ENCODE results near the gene IKZF1.

The IKZF1 gene

GRCh38 chr7:50309721-50310120, 5.2 kb downstream of the IKZF1 start:
- no peak for DNase-seq

DNA sequence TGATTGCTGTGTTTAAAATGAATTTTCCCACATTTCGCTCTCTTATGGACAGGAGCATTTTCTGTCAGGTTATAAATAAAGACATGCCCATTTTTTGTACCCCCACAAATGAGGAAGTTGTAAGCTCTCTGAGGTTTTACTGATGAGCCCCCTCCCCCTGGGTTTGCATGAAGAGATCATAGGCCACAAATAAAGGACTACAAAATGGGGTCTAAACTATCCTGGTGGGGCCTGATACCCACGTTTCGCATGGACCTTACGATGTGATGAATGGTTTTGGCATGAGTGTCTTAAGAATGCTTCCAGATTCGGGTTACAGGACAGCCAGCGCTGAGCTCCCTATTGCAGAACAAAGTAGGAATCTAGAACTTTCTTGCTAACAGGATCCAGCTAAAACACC, 5.8 kb downstream of the IKZF1 start:
- DNase-seq = no peak

DNA sequence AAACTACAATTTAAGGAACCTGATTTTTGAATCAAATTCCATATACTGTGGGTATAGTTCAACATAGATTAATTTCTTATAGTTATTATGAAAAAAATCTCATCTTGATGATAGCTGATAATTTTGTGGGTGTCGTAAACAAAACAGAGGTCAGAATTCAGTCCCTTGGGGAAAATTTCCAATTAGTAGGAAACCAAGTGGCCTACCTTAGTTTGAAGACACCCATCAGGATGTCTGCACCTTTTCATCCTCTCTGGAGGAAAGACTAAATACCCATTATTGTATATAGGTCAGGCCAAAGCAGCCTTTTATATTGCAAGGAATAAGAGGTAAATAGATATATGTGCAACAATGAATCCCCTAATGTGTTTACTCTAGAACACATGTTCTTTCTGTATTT, 6.4 kb downstream of the IKZF1 start:
- no peak for DNase-seq

DNA sequence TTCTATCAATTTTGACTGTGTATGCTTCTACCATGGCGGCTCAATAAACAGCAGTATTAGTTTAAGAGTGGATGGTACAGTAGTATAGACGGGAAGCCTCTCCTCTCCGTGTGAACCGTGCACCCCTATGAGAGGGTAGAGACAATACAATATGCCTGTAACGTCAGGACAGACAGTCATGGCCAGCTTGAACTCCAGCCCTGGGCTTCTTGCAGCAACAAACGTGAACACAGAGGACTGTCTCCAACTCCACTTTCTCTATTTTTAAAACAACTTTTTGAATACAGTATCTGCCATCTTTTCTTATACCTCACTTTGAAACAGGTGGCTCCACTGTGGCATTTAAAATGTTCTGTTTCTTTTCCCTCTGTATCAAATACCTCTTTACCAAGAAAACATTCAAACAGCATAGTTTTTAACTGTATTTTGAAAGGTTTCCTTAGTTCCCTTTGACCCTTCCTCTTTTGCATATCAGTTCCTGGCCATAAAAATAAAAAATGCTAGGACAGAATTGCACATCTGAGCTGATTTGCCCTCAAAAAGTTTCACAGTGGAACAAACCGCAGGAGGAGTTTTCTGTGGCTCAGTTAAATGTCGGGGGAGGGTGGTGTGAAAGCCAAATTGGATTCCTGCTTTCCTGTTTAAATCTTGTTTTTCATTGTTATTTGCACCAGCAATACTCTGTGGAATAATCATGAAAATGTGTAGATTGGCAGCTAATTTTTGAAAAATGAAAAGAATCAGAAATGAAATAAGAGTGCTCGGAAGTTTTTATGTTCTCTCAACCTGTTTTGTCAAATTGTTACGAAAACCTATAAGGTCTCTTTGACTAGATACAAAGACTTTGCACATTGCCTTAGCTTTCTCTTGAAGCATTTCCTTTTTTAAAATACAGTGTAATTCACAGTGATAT, 8.0 kb downstream of the IKZF1 start:
- no peak for DNase-seq

GRCh38 chr7:50314836-50315592, 10.5 kb downstream of the IKZF1 start:
- DNase-seq = no peak

- no peak for DNase-seq
These were observed 11.5 kb downstream of the IKZF1 start for GRCh38 chr7:50315739-50316671.

DNA sequence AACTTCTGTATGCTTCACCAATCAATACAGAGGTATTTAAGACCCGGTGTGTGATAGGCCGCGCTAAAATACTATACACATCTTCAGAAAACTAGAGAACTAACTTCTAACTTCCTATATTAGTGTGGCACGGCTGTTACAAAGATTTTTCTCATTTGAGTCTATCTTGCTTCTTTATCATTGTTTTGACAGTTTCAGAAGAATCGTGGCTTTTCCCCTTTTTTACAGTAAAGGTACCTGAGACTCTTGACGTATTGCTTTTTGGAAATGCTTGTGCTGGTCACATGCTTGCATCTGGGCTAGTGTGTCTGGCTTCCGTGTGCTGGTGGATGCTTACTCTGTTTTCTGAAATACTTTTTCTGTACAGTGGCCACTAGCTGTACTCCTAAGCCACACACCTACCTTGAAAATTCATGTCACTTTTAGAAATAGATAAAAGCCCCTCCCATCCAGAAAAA, 12.7 kb downstream of the IKZF1 start:
- DNase-seq = no peak

DNA sequence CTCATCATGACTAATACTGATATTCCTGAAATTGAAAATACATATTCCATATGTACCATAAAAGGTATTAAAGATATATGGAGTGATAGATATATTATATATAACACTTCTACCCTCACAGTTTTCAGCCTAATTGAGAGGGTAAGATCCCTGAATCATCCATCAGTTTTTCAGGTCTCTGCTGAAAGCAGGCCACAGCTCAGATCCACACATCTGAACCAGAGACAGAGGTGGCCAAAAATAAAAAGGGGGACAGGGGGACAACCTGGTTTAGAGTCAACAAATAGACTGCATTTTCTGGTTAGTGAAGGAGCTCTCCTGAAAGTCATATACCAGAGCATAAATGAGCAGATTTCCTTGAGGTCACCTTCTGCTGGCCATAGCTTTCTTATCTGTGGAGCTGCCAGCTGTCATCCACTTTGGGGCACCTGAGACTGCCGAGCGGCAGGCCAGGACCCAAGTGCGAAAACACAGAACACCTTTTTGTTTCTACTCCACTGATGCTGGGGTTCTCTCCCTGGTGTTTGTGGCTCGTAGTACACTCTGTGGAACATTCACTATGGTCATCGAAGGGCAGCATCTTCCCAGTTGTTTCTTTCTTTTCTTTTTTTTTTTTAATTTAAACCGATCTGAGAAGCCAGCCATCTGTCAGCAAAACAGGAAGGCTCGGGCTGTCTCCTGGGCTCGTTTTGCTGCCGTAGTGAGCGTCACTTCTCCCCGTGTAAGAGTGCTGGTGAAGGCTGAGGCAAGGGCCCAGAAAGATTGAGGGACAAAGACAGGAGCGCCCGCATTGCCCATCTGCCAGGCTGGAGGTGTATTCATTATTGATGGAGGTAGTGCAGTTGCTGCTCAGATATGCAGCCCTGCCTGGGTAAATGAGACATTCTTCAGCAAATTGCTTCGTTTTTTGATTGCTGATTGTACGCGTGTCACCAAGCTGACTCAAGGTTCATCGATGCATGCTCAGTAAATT, 13.5 kb downstream of the IKZF1 start:
- DNase-seq = peak; percentile 29

DNA sequence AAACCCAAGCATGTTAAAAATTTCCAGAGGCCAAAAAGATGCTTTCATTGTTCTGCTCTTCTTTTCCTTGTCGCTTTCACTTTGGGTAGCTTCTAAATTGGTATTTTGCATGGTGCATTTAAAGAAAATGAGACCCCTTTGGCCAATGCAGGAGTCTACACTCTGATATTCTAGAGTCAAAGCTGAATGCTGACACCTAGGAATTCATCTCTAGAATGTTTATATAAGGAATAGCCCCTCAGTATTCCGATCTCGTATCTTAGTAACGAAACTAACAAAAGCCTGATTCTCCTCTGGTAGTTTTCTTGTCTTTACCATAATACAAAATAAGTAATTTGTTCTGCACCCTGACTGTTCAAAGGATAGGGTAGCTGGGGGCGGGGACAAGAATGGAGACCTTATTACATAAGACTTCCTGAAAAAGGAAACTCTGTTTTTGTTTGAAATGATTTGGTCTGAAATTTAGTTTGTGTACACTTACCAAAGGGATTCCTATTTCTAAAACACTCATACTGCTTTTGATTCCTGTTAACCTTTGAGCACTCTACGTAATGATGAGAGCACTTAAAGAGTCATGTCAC, 17.1 kb downstream of the IKZF1 start:
- no peak for DNase-seq

DNA sequence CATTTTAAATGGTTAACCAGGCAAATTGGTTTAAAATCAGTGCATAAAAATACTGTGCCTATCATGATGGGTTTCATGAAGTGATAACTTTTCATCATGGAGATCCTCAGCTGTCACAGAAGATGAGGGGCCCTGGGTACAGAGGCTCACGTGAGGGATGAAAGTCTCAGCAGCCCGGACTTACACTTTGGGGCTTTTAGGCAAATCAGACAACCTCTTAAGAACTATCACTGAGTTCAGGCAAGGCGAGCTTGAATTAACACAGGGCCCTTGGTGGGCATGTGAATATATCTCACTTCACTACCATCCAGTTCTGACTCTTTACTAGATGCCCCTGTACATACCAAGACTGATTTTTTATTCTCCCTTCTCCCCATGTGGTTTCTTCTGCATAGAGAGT, 19.6 kb downstream of the IKZF1 start:
- DNase-seq = no peak

- DNase-seq = no peak
These were observed 22.9 kb downstream of the IKZF1 start for GRCh38 chr7:50327443-50327842.

- no peak for DNase-seq
These were observed 25.3 kb downstream of the IKZF1 start for GRCh38 chr7:50329775-50330174.

DNA sequence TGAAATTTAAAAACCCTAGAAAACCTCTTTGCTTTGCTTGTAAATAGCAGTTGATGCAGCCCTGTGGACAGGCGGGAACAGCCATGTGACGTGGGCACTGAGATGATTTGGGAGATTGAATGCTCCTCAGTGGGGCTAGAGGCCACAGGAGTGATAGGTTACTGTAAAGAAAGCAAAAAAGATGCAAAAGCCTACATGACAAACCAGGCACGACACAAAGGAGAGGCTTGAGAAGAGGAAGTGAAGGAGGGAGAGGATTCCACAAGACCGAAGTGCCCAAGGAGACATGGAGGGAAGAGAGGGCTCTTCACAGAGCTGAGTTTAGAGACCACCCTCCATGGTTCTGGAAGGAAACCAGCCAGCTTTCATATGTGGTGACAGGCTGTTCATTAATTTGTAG, 25.7 kb downstream of the IKZF1 start:
- no peak for DNase-seq

DNA sequence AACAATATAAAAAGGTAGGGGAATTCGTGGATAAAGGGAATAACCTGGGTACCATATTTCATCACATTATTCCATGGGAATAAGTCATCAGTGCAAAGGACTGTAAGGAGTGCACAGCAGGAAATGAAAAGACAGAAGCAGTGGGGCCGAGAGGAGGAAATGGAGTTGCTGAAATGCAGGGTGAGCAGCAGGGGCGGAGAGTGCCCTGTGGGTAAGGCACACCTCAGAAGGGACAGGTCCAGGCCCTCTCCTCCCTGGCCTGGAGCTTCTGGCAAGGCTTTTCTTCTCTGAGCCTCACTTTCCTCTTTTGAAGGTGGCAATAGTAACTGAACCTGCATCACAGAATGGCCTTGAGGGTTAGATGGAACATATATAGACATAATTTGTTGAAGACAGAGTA, 26.2 kb downstream of the IKZF1 start:
- DNase-seq = no peak

- DNase-seq = no peak
These were observed 27.2 kb downstream of the IKZF1 start for GRCh38 chr7:50331564-50332208.

DNA sequence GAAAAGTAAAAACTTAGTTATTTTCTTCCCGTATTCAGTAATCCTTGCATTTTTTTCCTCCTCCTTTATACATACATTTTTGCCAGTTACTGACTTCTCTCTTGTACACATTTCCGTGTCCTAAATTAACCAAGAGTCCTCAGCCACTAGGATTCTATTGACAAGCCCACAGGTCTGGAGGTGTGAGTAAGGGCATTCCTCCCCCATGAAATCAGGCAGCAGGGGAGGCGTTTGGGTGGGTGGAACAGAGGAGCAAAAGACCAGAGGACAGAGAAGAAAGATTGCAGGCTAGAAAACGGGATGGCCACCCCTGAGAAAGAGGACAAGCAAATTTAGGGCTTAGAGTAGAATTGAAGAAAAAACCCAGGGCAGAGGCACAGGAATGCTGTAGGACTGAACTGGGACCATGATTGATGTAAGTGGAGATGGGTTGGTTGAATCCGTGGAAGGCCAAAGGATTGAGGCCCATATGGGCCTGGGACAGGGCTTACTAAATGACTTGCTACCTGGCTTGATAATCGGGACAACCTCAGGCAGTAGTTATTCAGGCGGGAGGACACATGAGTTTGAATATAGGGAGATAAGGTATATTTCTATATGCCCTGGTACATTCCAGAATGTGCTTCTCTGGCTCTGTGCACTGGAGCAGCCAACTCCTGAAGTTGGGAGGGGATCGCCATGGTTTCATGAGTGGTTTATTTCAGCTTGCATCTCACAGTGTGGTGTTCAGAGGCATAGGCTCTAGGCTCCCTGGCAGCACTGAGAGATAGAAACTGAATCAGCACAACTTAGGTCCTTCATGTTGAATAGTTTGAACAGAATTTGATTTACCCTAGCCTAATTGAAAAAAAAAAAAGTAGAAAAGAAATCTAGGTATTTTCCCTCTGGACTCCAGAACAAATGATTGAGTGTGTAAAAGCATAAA, 28.0 kb downstream of the IKZF1 start:
- DNase-seq = peak; percentile 55

DNA sequence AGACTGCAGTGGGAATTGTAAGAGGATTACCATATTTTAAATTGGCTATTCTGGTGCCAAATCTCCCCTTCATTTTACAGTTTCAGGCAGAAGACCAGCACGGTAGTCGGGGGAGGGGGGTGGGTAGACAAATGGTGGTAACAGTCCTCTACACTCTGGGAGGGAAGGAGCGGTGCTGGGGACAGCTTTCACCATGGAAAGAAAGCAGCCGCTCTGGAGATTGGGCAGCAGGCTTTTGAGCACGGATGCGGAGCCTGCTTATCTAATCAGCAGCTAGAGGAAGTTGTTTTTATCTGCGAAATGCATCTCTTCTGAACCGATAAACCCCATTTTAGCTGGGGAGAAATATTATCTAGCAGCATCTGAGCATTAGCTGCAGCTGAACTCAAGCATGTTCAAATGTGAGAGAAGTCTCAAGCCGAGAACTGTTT, 28.7 kb downstream of the IKZF1 start:
- DNase-seq = peak; percentile 73

- no peak for DNase-seq
These were observed 30.0 kb downstream of the IKZF1 start for GRCh38 chr7:50334341-50334994.

GRCh38 chr7:50335230-50335794, 30.8 kb downstream of the IKZF1 start:
- no peak for DNase-seq
